Activated CD4-positive, alpha-beta T cell treated with anti-CD3 and anti-CD28 coated beads, Interleukin-2, amount 10 ng/mL, durations not matched to agents 24 days and 14 days (primary cell): ENCODE results near the gene CCDC57. TPM values are rescaled to one million over a fixed set of nuclear protein-coding genes. Genes with fewer than 3 reads are reported as not detected.

ENCODE experiments used
- DNase-seq: peaks from one replicate; pipeline ENCODE4 v3.0.0; 2022
- H3K27ac Mint-ChIP-seq: one replicate; pipeline ENCODE4 v1.8.0; 2022; ENCODE audit warnings: mild to moderate bottlenecking, mixed read lengths
- H3K27me3 Mint-ChIP-seq: one replicate; pipeline ENCODE4 v1.8.0; 2022; ENCODE audit warnings: mixed read lengths
- H3K36me3 Mint-ChIP-seq: one replicate; pipeline ENCODE4 v1.8.0; 2022; ENCODE audit warnings: low read depth, mild to moderate bottlenecking, mixed read lengths
- H3K4me1 Mint-ChIP-seq: one replicate; pipeline ENCODE4 v1.8.0; 2021; ENCODE audit warnings: mixed read lengths
- H3K4me3 Mint-ChIP-seq: one replicate; pipeline ENCODE4 v1.8.0; 2022; ENCODE audit warnings: mild to moderate bottlenecking, moderate library complexity, mixed read lengths
- H3K9me3 Mint-ChIP-seq: one replicate; pipeline ENCODE4 v1.8.0; 2021; ENCODE audit warnings: mixed read lengths
- intact Hi-C: fragments of 100-400 bp; cut with micrococcal nuclease; formaldehyde crosslinking; loops from one replicate; pipeline ENCODE4 v1.15.1; 2023
- total RNA-seq: library from RNA; stranded (reverse); gene quantifications from 2 replicates; pipeline ENCODE4 v1.2.3, GENCODE V29; 2022

The CCDC57 gene
- total RNA-seq, 1 donor from 2014 or later, result 58.4 TPM

- peaks cover 36% of the 10 kb centered on the region for H3K36me3 Mint-ChIP-seq
- no peaks in the 10 kb centered on the region for H3K4me1 Mint-ChIP-seq
- H3K9me3 Mint-ChIP-seq, result no peaks in the 10 kb centered on the region
- H3K4me3 Mint-ChIP-seq, result no peak overlapping the region
- intact Hi-C loops, result no loop called here
- no peaks in the 10 kb centered on the region for H3K27me3 Mint-ChIP-seq
- H3K27ac Mint-ChIP-seq, result no peak overlapping the region
- DNase-seq, result no peak
Observed at GRCh38 chr17:82081966-82082365, 130.7 kb downstream of the CCDC57 start.

GRCh38 chr17:82081546-82081945 lies 131.1 kb downstream of the CCDC57 start:
- no peaks in the 10 kb centered on the region for H3K27me3 Mint-ChIP-seq
- no peak for DNase-seq
- no peak overlapping the region for H3K27ac Mint-ChIP-seq
- H3K4me1 Mint-ChIP-seq, result no peaks in the 10 kb centered on the region
- H3K36me3 Mint-ChIP-seq, result peaks cover 36% of the 10 kb centered on the region
- no peaks in the 10 kb centered on the region for H3K9me3 Mint-ChIP-seq
- intact Hi-C loops, result no loop called here
- H3K4me3 Mint-ChIP-seq, result no peak overlapping the region

- H3K36me3 Mint-ChIP-seq, result peaks cover 36% of the 10 kb centered on the region
- H3K27ac Mint-ChIP-seq, result no peak overlapping the region
- no peaks in the 10 kb centered on the region for H3K9me3 Mint-ChIP-seq
- intact Hi-C loops, result no loop called here
- H3K4me3 Mint-ChIP-seq, result no peak overlapping the region
- DNase-seq, result no peak
- H3K4me1 Mint-ChIP-seq, result no peaks in the 10 kb centered on the region
- no peaks in the 10 kb centered on the region for H3K27me3 Mint-ChIP-seq
Observed at GRCh38 chr17:82080789-82081464, 131.7 kb downstream of the CCDC57 start.

DNA sequence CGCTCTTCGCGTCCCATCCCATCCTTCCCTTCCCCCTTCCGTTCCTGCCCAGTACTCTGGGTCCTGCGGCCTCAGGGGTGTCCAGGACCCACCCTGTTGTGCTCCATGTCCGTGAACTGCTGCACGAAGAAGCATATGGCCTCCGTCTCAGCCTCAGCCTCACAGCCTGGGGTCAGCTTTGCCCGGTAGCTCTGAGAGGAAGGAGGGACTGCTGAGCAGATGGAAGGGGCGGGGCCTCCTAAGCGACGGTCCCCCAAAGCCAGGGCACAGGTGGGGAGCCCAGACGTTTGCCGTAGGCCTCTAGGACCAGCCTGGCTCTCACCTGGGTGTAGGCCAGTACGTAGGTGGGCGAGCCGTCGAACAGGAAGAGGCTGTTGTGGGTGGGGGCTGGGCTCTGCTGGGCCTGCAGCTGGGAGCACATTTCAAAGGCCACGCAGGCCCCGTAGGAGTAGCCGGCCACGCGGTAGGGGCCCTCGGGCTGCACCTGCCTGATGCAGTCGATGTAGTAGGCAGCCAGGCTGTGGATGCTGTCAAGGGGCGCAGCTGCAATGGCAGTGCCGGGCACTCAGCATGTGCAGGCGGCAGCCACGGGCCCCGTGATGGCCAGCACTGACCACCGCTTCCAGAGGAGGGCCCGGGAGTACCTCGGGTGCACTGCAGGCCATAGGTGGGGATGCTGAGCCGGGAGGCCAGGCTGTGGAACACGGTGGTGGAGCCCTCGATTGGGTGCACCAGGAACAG lies 132.4 kb downstream of the CCDC57 start:
- Mint-ChIP-seq H3K4me1 (no peaks in the 10 kb centered on the region), H3K4me3 (no peak overlapping the region), H3K36me3 (peaks cover 36% of the 10 kb centered on the region), H3K9me3 (no peaks in the 10 kb centered on the region), H3K27me3 (no peaks in the 10 kb centered on the region), H3K27ac (no peak overlapping the region)
- intact Hi-C loops, result no loop called here
- no peak for DNase-seq

DNA sequence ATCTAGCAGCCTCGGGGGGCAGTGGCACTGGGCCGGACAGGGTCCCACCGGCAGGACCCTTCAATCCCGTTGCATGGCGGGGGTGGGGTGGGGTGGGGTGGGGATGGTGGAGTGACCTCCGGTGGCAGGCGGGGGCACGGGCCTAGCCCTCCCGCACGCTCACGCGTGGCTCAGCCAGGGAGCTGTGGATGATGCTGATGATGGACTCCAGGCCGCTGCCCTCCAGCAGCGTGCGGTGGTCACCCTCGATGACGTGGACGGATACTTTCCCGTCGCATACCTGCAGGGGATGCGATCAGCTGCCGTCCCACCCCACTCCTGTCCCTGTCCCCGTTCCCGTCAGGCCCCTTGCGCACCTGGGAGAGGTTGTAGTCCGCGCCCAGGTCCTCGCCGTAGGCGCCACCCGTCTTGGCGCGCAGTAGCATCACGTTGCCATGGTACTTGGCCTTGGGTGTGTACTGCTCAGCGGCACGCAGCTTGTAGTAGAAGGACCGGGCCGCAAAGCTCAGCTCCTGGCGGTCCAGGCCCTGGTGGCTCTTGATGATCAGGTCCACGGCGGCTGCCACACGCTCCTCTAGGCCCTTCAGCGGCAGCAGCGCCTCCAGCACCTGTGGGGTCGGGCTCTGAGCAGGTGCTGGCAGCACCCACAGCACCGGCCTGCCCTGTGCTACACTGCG lies 133.5 kb downstream of the CCDC57 start:
- H3K4me3 Mint-ChIP-seq, result no peak overlapping the region
- no peaks in the 10 kb centered on the region for H3K4me1 Mint-ChIP-seq
- intact Hi-C loops, result no loop called here
- peaks cover 32% of the 10 kb centered on the region for H3K36me3 Mint-ChIP-seq
- H3K27me3 Mint-ChIP-seq, result no peaks in the 10 kb centered on the region
- no peak for DNase-seq
- H3K9me3 Mint-ChIP-seq, result no peaks in the 10 kb centered on the region
- no peak overlapping the region for H3K27ac Mint-ChIP-seq

DNA sequence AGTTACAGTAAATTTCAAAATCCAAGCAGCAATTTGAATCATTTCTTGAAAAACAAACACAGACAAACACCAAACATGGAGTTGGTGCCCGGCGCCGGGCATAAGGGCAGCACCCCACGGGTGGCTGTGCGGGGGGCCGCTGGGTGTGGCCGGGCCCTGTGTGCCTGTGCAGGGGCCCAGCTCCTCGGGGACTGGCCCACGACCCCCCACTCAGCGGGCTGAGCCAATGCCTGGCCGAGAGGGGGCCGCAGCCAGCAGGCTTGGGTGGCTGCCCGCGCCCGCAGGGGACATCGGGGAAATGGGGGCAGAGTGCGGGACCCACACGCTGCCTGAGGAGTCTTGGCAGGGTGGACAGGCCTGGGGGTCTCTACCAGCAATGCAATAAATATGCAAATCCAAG lies 134.2 kb downstream of the CCDC57 start:
- Mint-ChIP-seq H3K9me3 (no peaks in the 10 kb centered on the region), H3K27me3 (peaks cover 4% of the 10 kb centered on the region), H3K36me3 (peaks cover 27% of the 10 kb centered on the region), H3K27ac (no peak overlapping the region), H3K4me3 (no peak overlapping the region), H3K4me1 (no peaks in the 10 kb centered on the region)
- DNase-seq, result no peak
- intact Hi-C loops, result no loop called here

- Mint-ChIP-seq H3K27ac (no peak overlapping the region), H3K4me1 (no peaks in the 10 kb centered on the region), H3K27me3 (peaks cover 4% of the 10 kb centered on the region), H3K4me3 (no peak overlapping the region), H3K36me3 (peaks cover 20% of the 10 kb centered on the region), H3K9me3 (no peaks in the 10 kb centered on the region)
- intact Hi-C loops, result no loop called here
- no peak for DNase-seq
Observed at GRCh38 chr17:82077617-82078358, 134.9 kb downstream of the CCDC57 start.

DNA sequence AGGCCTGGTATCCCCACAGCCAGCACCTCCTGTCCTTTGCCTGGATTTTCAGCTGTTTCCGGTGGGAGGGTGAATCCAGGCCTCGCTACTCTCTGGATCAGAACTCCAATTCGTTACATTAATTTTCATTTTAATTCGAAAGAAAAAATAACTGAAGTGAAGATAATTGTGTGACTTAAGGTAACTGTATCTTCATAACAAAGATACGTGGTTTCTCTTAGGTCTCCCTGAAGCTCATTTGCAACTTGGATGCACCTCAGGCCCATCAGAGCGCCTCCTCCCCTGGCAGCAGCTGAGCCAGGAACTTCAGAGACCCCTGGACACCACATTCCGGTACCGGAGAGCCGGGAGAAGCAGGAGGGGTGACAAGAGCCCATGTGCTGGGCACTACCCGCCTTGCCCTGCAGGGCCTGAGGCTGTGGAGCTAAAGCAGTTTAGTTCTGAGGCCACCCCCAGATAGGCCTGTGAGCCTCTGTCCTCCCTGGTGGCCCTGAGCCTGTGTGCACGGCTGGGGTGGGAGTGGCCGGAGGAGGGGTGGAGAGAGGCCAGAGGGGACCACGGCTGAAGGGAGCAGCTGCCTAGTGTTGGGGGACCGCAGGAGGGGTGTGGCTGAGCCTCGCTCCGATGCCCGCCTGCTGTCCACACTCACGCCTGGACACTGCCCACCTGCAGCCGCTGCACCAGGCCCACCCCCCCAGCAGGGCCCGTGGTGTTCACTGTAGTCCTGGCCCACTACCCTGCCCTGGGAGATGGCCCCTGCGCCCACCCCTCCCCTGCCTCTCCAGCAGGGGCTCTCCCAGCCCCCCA lies 135.7 kb downstream of the CCDC57 start:
- H3K36me3 Mint-ChIP-seq, result peaks cover 20% of the 10 kb centered on the region
- no peaks in the 10 kb centered on the region for H3K4me1 Mint-ChIP-seq
- DNase-seq, result no peak
- H3K27me3 Mint-ChIP-seq, result peaks cover 4% of the 10 kb centered on the region
- no peak overlapping the region for H3K4me3 Mint-ChIP-seq
- H3K27ac Mint-ChIP-seq, result no peak overlapping the region
- no peaks in the 10 kb centered on the region for H3K9me3 Mint-ChIP-seq
- intact Hi-C loops, result no loop called here

- Mint-ChIP-seq H3K36me3 (peaks cover 20% of the 10 kb centered on the region), H3K9me3 (no peaks in the 10 kb centered on the region), H3K27me3 (peaks cover 4% of the 10 kb centered on the region), H3K27ac (no peak overlapping the region), H3K4me1 (no peaks in the 10 kb centered on the region), H3K4me3 (no peak overlapping the region)
- DNase-seq, result no peak
- intact Hi-C loops, result no loop called here
Observed at GRCh38 chr17:82076018-82076784, 136.4 kb downstream of the CCDC57 start.

- no peak for DNase-seq
- Mint-ChIP-seq H3K36me3 (peaks cover 7% of the 10 kb centered on the region), H3K9me3 (no peaks in the 10 kb centered on the region), H3K27ac (no peak overlapping the region), H3K27me3 (peaks cover 4% of the 10 kb centered on the region), H3K4me3 (no peak overlapping the region), H3K4me1 (no peaks in the 10 kb centered on the region)
- intact Hi-C loops, result no loop called here
Observed at GRCh38 chr17:82073446-82073845, 139.2 kb downstream of the CCDC57 start.

- no peaks in the 10 kb centered on the region for H3K4me1 Mint-ChIP-seq
- H3K27me3 Mint-ChIP-seq, result peaks cover 4% of the 10 kb centered on the region
- no peak overlapping the region for H3K4me3 Mint-ChIP-seq
- H3K36me3 Mint-ChIP-seq, result peaks cover 3% of the 10 kb centered on the region
- intact Hi-C loops, result no loop called here
- no peaks in the 10 kb centered on the region for H3K9me3 Mint-ChIP-seq
- no peak for DNase-seq
- H3K27ac Mint-ChIP-seq, result no peak overlapping the region
Observed at GRCh38 chr17:82072827-82073226, 139.8 kb downstream of the CCDC57 start.

DNA sequence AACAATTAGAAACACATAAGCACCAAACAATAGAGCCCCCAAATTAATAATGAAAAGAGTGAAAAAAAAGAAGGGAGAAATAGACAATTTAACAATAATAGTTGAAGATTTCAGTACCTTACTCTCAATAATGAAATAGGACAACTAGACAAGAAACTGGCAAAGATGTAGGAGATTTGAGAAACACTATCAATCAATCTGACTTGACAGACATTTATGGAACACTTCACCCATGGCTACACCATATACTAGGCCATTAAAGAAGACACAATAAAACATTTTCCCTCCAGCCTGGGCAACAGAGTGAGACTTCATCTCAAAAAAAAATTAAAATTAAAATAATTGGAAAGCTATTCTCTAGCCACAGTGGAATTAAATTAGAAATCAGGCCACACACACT lies 142.0 kb downstream of the CCDC57 start:
- DNase-seq, result no peak
- Mint-ChIP-seq H3K36me3 (peaks cover 1% of the 10 kb centered on the region), H3K4me3 (no peak overlapping the region), H3K9me3 (no peaks in the 10 kb centered on the region), H3K4me1 (peaks cover 4% of the 10 kb centered on the region), H3K27me3 (peaks cover 4% of the 10 kb centered on the region), H3K27ac (no peak overlapping the region)
- intact Hi-C loops, result no loop called here
